Measurements from ENCODE around the gene DLL4. TPM values are rescaled to one million over a fixed set of nuclear protein-coding genes. Genes with fewer than 3 reads are reported as not detected.

Gene DLL4
- total and polyA plus RNA-seq, 10 of the 15 experiments (the other 5 are each of a cell fraction or from before 2014, with no cell fraction given): 0.04 to 0.16 (median 0.09) TPM; not detected in 6

- FAIRE-seq (no peak), DNase-seq (ENCODE audit: low read depth, low spot score) (no peak), ATAC-seq (no peak)
- POLR2A ChIA-PET: no interaction called here
- no TSS peak for BruUV-seq (replicated peaks)
- Histone ChIP-seq H3K79me2 (ENCODE audit: control insufficient read depth, insufficient read depth, low read length) (no peaks in the 10 kb centered on the region), H3K27me3 (replicated peaks in 1 of 2; ENCODE audit: control insufficient read depth in 2 of 2, insufficient read depth in 2 of 2, low read length in 1 of 2) (peaks cover 15 to 25% of the 10 kb centered on the region in 2 experiments), H3K9ac (ENCODE audit: control insufficient read depth, insufficient read depth, low read length) (no peak overlapping the region), H3K36me3 (ENCODE audit: control insufficient read depth in 2 of 2, insufficient read depth in 2 of 2, low read length in 1 of 2) (no peaks in the 10 kb centered on the region), H3K9me3 (replicated peaks; ENCODE audit: control insufficient read depth, insufficient read depth, low read length) (no peaks in the 10 kb centered on the region), H3K27ac (ENCODE audit: control insufficient read depth, insufficient read depth) (no peak overlapping the region), H2AFZ (ENCODE audit: control insufficient read depth, low read depth, low read length) (no peak overlapping the region), H3K4me2 (ENCODE audit: control insufficient read depth, insufficient read depth) (no peak overlapping the region), H4K20me1 (ENCODE audit: control insufficient read depth, insufficient read depth) (no peaks in the 10 kb centered on the region), H3K4me3 (no peak overlapping the region), H3K4me1 (ENCODE audit: control insufficient read depth, insufficient read depth, low read length) (peaks cover 11% of the 10 kb centered on the region)
- CTCF ChIA-PET: interaction anchor here (1.6 to 3.8 kb wide), 2 partner anchors 9 to 18 kb away, joined by 3 to 18 read pairs; no protein-coding TSS in a partner anchor
- TF ChIP-seq ZSCAN29 (IDR thresholded peaks at IDR 0.05): no peak
- TF ChIP-seq POU2F2 (IDR thresholded peaks at IDR 0.05; ENCODE audit: borderline replicate concordance, low read depth, low read length): no peak
- no peak for TF ChIP-seq ZBTB4 (CRISPR knock-in tag; IDR thresholded peaks at IDR 0.05)
- TF ChIP-seq ZZZ3 (IDR thresholded peaks at IDR 0.05; ENCODE audit: control insufficient read depth, insufficient read length, low read depth): no peak
- no peak for TF ChIP-seq TAF1 (IDR thresholded peaks at IDR 0.05; ENCODE audit: borderline replicate concordance, low read depth, low read length)
- no peak for TF ChIP-seq ATF3 (IDR thresholded peaks at IDR 0.05; ENCODE audit: borderline replicate concordance, extremely low read depth, low read depth, low read length)
- no peak for TF ChIP-seq MTA2 (IDR thresholded peaks at IDR 0.05; ENCODE audit: low read depth)
- TF ChIP-seq YY1 (IDR thresholded peaks at IDR 0.05; ENCODE audit: low read depth, low read length): no peak
- TF ChIP-seq POLR2A (IDR thresholded peaks at IDR 0.05; ENCODE audit: low read depth, low read length): no peak
- no peak for TF ChIP-seq BCLAF1 (IDR thresholded peaks at IDR 0.05)
- TF ChIP-seq HDAC6 (IDR thresholded peaks at IDR 0.05; ENCODE audit: unreplicated experiment): no peak
- RAD21 ChIA-PET (ENCODE audit: unreplicated experiment): interaction anchor here (1.0 kb wide), 1 partner anchor 19 kb away, joined by 3 read pairs; no protein-coding TSS in a partner anchor
- intact Hi-C loops (cut with micrococcal nuclease; ENCODE audit: unreplicated experiment): no loop called here
- SMC1A ChIA-PET (ENCODE audit: uncharacterized antibody, unreplicated experiment): no interaction called here
- WGBS (ENCODE audit: insufficient coverage, insufficient replicate concordance, low lambda C conversion rate, missing lambda C conversion rate): 49% methylated on average over 9 of the region's 9 CpGs
- in situ Hi-C loops (cut with MboI): loop anchor here (5.0 kb wide), 1 partner anchor 99 kb away; no protein-coding TSS in a partner anchor
These were observed 5.6 kb upstream of the DLL4 start for GRCh38 chr15:40923551-40923950.

All from GM12878 (cell line).